Right ventricle myocardium inferior (tissue), 1 donor: ENCODE data around the gene SLC39A10. TPM values are rescaled to one million over a fixed set of nuclear protein-coding genes. Genes with fewer than 3 reads are reported as not detected.
"Not testable (repeated sequence)": the region's sequence is repeated elsewhere in the genome, so short reads cannot be mapped to it uniquely, and the experiment has no call there.

ENCODE experiments used
- ATAC-seq: fragments of 200-7000 bp; cut with Tn5 transposase; one replicate; pipeline ENCODE4 v1.9.1; 2020; ENCODE audit warnings: mild to moderate bottlenecking, moderate library complexity
- DNase-seq: peaks from one replicate; pipeline ENCODE4 v3.0.0; 2021; ENCODE audit errors: missing footprints
- intact Hi-C: fragments of 100-400 bp; cut with DNase I; formaldehyde crosslinking; loops from one replicate; pipeline ENCODE4 v1.11.0; 2022
- total RNA-seq: library from RNA; stranded (reverse); fragmentation: NEBNext Ultra II Directional; extraction: Animal tissue kit (Norgen Biotek cat#: 25700); gene quantifications from one replicate; pipeline ENCODE4 v1.2.1, GENCODE V29; 2021
- donor health status: DM: no; HTN: yes; CAD: no; lungs with severe emphysema.

Gene SLC39A10
- total RNA-seq, 1 donor from 2014 or later, result 7.1 TPM

GRCh38 chr2:195642027-195642678 is 14.9 kb upstream of the SLC39A10 start:
- DNase-seq (no peak), ATAC-seq (no peak)
- intact Hi-C loops, result loop anchor here (5.0 kb wide), 1 partner anchor 35 kb away; no protein-coding TSS in a partner anchor

DNA sequence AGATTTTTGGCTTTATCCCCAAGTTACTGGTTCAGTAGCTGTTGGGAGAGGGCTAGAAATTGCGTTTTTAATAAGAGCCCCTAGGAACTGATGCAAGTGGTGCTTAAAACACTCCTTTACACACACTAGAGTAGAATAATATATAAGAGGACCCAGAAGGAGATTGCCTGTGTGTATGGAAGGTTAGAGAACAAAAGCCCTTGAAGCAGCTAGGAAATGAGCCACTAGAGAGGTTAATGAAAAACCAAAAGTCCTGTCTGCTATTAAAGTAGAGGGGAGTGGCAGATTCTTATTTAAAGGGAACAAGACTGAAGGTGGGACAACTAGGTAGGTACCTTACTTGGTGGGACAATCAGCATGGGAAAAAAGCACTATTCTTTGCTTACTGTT is 14.4 kb upstream of the SLC39A10 start:
- ATAC-seq, result no peak
- intact Hi-C loops, result loop anchor here (5.0 kb wide), 1 partner anchor 35 kb away; no protein-coding TSS in a partner anchor
- DNase-seq, result no peak

DNA sequence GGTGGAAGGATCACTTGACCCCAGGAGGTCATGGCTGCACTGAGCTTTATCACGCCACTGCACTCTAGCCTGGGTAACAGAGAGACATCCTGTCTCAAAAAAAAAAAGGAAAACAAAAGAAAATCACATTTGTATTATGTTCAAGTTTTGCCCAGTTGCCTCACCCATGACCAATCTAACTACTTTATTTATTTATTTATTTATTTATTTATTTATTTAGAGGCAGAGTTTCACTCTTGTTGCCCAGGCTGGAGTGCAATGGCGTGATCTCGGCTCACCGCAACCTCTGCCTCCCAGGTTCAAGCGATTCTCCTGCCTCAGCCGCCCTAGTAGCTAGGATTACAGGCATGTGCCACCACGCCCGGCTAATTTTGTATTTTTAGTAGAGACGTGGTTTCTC is 12.3 kb upstream of the SLC39A10 start:
- ATAC-seq, DNase-seq: not testable (repeated sequence)
- intact Hi-C loops, result loop anchor here (5.0 kb wide), 1 partner anchor 37 kb away; no protein-coding TSS in a partner anchor

DNA sequence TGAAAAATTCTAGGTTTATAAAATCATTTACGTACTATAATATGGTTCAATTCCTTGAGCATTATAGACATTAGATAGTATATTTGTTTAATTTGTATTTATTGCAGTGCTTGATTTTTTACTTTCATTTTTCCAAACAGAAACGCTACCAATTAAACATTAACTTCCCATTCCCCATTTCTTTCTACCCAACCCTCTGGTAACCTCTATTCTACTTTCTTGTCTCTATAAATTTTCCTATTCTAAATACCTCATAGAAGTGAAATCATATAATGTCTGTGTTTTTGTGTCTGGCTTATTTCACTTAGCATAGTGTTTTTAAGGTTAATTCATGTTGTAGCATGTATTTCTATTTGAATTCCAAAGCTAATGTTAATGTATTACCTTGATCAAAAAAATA is 11.6 kb upstream of the SLC39A10 start:
- ATAC-seq, result no peak
- intact Hi-C loops, result no loop called here
- DNase-seq, result no peak

DNA sequence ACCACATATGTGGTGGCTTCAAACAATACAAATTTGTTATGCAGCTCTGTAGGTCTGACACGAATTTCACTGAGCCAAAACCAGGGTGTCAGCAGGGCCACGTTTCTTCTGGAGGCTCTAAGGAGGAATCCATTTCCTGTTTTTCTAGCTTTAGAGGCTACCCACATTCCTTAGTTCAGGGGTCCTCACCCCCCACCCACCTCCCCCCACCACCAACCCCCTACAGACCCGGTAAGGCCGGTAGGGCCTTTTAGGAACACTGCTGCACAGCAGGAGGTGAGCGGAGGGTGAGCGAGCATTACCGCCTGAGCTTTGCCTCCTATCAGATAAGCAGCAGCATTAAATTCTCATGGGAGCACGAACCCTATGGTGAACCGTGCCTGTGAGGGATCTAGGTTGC is 10.6 kb upstream of the SLC39A10 start:
- intact Hi-C loops, result no loop called here
- ATAC-seq, result no peak
- DNase-seq, result no peak

GRCh38 chr2:195647302-195647701 is 9.7 kb upstream of the SLC39A10 start:
- intact Hi-C loops, result no loop called here
- ATAC-seq (no peak), DNase-seq (no peak)

GRCh38 chr2:195648370-195648769 is 8.7 kb upstream of the SLC39A10 start:
- ATAC-seq, result not testable (repeated sequence)

GRCh38 chr2:195648787-195649186 is 8.2 kb upstream of the SLC39A10 start:
- no peak for ATAC-seq
- DNase-seq, result no peak

More at GRCh38 chr2:195648370-195648769, 8.7 kb upstream of the SLC39A10 start:
- intact Hi-C loops, DNase-seq: not testable (repeated sequence)

DNA sequence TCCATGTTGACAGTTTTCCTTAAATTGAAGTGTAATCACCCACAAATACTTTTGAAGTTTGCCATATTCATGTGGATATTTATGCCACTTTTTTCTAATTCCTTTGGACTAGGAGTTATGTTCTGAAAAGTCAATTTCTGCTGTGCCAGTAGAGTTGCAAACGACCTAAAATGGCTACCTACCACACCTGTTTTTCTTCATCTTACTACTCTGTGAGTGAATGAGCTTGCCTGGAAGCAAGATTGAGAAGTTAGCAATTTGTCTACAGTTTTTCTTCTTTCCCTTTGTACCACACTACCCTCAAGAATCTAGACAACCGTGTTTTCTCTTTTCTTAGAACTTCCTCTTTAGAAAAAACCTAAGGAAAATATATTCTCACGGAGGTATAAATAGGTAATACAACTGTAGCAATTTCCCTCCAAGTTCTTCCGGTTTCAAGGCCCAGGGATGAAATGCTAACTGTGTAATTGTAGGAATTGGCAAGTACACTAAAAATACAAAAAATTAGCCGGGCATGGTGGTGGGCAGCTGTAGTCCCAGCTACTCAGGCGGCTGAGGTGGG is 7.3 kb upstream of the SLC39A10 start:
- intact Hi-C loops, result no loop called here
- no peak for ATAC-seq
- DNase-seq, result no peak

More at GRCh38 chr2:195648787-195649186, 8.2 kb upstream of the SLC39A10 start:
- intact Hi-C loops, result no loop called here

GRCh38 chr2:195651046-195651445 is 6.0 kb upstream of the SLC39A10 start:
- DNase-seq (no peak), ATAC-seq (no peak)
- intact Hi-C loops, result no loop called here

DNA sequence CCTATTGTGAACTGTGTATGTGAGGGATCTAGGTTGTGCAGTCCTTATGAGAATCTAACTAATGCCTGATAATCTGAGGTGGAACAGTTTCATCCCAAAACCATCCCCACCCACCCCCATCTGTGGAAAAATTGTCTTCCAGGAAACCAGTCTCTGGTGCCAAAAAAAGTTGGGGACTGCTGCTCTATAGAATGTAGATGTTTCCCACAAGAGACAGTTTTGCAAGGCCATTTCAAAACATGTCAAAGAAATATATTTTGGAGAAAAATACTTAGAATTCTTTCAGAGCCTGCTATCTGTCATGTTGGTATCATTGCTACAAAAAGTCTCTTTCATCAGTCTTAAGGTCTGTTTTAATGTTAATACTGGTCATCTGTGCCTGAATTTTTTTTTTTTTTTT is 4.1 kb upstream of the SLC39A10 start:
- intact Hi-C loops, result no loop called here
- no peak for ATAC-seq
- no peak for DNase-seq

- DNase-seq, result no peak
- no peak for ATAC-seq
- intact Hi-C loops, result loop anchor here (5.0 kb wide), 1 partner anchor 64 kb away; no protein-coding TSS in a partner anchor
These were observed 716 bp upstream of the SLC39A10 start for GRCh38 chr2:195656161-195656858.

DNA sequence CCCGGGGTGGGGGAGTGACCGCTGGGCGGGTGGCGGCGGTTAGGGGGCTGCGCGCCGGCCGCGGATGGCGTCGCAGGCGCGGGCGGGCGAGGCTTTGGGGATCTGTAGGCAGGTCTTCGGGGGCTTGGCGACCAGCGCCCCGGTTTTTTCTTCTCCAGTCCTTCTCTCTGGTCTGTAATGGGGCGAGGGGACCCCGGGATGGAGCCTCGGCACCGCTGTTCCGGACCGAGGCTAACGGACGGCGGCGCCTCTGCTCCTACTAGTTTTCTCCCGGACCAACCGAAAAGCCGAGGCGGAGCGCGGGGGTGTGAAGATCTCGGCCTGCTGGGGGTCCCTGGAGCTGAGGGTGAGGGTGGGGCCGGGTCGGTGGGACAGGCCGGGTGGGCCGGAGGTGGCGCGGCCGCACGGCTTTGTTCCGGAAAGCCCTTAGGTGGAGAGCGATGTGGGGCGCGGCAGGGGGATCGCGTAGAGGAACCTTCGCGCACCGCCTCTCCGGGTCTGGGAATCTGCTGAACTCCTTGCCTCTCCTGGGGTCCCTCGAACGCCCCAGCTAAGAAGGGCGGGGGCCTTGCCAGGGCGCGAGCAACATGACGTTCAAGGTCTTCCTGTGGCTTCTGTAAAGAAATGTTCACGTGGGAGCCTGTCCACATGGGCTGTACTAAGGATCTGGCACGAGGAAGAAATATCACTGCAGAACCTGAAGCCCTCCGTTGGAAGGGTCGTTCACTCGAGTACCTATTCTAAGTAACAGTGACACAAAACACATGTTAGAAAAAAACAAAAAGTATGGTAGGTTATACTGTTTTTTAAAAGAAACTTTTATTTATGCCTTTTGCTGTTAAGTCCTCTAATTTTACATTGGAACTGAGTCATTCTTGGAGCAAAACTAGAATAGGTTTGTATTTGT is 861 bp downstream of the SLC39A10 start:
- DNase-seq, result peak; percentile 84
- ATAC-seq, result peak; percentile 28
- intact Hi-C loops, result loop anchor here (1.0 to 5.0 kb wide), 2 partner anchors 66 to 82 kb away; no protein-coding TSS in a partner anchor

- DNase-seq (no peak), ATAC-seq (no peak)
- intact Hi-C loops, result loop anchor here (1.0 to 5.0 kb wide), 2 partner anchors 66 to 82 kb away; no protein-coding TSS in a partner anchor
These were observed 1.5 kb downstream of the SLC39A10 start for GRCh38 chr2:195658541-195658890.

- ATAC-seq (no peak), DNase-seq (no peak)
- intact Hi-C loops, result loop anchor here (5.0 kb wide), 1 partner anchor 67 kb away; no protein-coding TSS in a partner anchor
These were observed 2.1 kb downstream of the SLC39A10 start for GRCh38 chr2:195659114-195659513.

- ATAC-seq (no peak), DNase-seq (no peak)
- intact Hi-C loops, result loop anchor here (5.0 kb wide), 1 partner anchor 68 kb away; no protein-coding TSS in a partner anchor
These were observed 3.2 kb downstream of the SLC39A10 start for GRCh38 chr2:195659982-195660890.

- ATAC-seq (no peak), DNase-seq (no peak)
- intact Hi-C loops, result no loop called here
These were observed 5.1 kb downstream of the SLC39A10 start for GRCh38 chr2:195662138-195662537.

GRCh38 chr2:195663007-195663406 is 6.0 kb downstream of the SLC39A10 start:
- no peak for DNase-seq
- intact Hi-C loops, result no loop called here
- no peak for ATAC-seq
